Activated T-cell treated with anti-CD3 and anti-CD28 coated beads for 1 hour (primary cell): Measurements from ENCODE around the gene LHX2.

Experiments used
- DNase-seq: peaks from one replicate; pipeline ENCODE4 v3.0.0-alpha.2; 2020; ENCODE audit warnings: low read depth

Gene LHX2

DNA sequence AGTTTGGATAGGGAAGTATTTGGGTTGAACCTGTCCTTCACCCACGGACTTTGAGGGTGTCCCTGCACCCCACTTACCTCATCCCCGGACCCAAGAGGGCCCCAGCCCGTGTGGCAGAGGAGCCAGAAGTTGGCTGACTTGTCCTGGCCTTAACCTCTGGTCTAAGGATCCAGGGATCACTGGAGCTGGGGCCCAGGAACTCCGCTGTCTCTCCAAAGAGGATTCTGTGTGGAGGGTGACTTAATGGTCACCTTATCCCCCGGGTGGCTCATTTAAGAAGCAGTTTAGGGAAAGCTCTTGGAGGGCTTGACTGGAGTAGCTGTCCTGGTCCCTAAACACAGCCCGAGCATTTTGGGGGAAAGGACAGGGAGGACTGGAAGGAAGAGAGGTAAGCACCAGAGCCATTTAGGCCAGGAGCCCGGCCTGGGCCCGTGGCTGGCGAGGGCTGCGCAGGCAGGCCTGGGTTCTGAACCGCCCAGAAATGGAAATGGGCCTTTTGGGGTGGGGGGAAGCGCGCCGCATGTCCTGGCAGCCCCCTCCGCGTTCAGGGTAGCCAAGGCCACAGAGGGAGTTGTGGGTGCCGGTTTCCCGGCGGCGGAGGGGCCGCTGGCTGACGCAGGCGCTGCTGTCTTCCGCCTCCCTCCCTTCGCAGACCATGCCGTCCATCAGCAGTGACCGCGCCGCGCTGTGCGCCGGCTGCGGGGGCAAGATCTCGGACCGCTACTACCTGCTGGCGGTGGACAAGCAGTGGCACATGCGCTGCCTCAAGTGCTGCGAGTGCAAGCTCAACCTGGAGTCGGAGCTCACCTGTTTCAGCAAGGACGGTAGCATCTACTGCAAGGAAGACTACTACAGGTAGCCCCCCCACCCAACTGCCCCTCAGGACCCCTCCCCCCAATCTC is 2.0 kb downstream of the LHX2 start:
- DNase-seq, result no peak

DNA sequence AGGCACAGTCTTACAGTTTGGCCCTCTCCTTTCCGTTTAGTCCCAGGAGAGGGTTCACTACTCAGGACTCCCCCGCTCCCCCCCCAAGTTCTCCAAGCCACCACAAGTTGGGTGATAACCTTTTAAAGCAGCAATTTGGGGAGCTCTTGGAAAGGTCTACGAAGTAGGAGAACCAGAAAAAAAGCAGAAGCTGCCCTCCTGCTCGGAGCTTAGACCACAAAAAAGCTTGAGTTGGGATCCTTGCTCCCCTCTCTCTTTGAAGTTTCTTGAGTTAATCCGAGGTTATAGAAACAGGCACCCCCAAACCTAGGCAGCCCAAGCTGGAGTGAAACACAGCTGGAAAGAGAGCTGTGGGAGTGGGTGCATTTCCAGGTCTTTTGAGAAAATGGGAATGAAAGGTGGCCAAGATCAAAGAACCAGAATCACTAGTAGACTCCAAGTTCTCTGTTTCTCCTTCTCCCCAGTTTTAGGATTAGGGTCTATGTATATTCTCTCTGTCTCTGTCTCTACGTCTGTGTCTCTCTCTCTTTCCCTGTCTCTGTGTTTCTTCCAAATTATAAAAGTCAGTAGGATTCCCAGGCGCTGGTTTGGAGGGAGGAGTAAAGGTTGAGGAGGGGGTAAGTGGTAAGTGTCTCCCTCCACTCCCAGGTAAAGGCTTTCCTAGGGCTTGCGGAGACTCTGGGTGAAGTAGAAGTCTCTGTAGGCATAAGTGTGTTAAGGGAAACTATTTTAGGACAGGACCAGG is 2.8 kb downstream of the LHX2 start:
- no peak for DNase-seq

DNA sequence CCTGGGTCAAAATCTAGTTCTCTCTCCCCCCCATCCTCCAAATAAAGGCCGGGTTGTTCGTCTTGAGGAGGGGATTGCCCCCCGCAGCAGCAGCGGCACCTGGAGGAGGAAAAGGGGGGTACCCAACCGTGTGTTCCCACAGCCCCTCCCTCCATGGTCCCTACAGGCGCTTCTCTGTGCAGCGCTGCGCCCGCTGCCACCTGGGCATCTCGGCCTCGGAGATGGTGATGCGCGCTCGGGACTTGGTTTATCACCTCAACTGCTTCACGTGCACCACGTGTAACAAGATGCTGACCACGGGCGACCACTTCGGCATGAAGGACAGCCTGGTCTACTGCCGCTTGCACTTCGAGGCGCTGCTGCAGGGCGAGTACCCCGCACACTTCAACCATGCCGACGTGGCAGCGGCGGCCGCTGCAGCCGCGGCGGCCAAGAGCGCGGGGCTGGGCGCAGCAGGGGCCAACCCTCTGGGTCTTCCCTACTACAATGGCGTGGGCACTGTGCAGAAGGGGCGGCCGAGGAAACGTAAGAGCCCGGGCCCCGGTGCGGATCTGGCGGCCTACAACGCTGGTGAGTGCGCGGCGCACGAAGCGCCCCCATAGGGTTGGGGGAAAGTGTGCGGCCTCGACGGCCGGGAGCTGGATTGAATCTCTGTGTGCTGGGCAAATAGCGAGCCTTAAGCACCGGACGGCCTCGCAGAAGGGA is 3.5 kb downstream of the LHX2 start:
- DNase-seq, result no peak

DNA sequence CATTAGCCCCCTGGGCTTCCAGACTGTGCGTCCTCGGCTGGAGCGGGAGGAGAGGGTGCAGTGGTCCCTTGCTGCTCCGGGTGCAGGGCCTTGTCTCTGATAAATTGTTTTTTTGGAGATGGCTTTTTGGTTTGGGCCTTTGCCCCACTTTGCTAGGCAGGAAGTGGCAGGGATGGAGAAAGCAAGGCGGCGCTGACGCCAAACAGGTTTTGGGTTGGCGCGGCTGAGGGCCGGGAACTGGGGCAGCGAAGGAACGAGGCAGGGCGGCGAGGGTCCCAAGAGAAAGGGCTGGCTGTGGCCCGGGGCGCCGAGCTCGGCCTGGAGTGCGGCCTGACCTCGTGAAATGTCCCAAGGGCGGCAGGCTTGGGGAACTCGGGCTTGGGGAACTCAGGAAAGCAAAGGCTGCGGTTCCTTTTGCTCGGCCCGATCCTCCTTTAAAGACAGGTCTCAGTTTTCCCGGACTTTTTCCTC is 4.1 kb downstream of the LHX2 start:
- no peak for DNase-seq

DNA sequence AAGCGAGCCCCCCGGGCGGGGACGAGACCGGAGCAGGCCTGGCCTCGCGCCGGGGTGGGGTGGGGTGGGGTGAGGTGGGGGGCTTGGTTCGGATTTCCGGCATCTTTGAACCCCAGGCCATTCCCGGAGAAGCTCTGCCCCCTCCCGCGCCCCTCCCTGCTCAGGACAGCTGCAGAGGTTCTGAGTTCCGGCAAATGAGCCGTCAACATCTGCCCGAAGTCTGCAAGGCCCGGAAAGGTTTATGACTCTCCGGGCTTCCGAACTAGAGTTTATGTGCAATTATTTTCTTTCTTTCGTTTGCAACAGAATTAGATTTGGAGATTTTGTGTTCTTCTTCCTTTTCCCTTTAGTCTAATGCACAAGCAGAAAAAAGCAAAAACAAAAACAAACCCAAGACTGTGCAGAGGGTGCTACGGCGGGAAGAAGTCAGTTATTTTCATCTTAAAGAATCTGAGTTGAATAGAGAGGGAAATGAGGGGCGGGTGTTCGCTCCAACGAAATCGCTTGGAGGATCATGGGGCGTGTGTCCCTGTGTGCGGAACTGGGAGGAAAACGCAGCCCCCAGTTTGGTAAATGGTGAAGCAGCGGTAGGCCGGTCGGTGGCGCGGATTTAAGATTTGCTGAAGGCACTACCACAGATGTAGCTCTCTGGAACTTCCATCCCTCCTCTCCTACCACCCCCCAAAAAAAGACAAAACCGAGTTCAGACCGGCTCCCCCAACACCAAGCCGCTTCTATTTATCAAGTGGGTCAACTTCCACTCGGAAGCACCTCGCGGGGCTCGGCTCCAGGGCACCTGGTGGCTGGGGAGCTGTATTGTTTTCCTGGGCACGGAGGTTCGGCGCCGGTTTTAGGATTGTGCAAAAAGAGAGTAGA is 4.8 kb downstream of the LHX2 start:
- no peak for DNase-seq

DNA sequence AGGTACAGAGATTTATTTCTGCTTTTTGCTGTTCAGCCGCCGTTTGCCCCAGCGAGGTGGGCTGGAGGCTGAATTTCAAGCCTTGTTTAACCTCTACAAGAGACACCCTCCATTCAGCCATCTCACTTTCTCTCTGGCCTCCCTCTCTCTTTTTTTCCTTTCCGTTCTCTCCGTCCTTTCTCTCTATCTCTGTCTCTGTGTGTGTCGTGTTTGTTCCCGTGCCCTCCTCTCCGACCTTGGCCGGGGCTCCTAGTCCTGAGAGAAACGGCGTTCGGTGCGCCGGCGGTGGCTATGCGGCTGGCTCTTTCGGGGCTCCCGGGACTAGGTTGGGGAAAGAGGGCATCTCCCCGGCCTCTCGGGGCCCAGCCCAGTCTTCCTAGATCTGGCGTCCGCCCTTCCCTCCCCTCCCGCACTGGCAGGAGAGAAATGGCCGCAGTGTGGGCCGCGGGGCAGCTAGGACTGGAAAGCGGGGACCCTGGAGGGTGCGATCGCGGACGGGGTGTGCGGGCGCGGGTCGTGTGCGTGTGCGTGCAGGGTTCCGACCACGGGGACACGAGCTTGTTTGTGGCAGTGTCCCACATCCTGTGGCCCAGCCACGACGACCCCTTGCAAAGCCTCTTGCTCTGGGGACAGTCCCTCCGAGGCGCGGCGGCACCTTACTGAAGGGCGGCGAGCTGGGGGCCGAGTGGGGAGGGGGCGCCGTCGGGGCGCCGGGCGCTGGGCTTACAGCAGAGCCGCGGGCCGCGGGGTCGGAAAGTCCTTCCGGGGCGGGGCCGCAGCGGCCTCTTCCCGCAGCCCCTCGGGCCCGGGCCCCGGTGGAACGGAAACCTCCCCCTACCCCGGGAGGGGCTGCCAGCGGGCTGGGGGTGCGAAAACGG is 5.7 kb downstream of the LHX2 start:
- no peak for DNase-seq

DNA sequence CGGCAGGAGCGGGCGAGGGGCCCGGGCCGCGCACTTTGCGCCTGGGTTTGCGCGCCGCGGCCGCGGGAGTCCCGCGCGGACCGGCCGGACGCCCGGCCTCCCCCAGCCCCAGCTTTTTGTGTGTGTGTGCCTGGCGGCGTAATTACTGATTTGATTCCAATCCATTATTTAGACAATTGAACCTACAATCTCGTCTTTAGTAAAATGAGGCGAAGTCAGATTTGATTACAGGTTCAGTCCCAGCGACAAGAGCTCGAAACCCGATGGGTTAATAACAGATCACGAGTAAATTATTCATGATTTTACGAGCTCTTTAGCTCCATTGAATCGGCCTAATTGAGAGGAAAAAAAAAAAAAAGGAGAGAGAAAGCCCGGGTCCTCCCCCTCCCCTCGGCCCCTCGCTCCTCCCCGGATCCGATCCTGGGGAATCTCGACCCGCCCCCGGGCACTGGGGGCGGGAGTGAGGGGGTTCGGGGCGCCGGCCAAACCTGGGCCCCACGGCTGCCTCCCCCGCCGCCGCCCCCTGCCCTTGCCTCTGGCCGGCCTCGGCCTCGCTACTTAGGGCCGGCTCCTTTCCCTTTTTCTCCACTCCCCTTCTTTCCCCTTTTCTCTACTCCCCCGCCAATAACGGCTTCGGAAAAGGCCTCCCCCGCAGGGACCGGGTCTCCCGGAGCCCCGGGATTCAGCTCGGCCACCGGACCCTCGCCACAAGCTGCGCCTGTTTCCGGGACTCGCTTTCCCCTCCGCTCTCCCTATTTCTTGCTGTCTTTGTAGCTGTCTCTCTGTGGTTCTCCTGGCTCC is 6.6 kb downstream of the LHX2 start:
- no peak for DNase-seq

DNA sequence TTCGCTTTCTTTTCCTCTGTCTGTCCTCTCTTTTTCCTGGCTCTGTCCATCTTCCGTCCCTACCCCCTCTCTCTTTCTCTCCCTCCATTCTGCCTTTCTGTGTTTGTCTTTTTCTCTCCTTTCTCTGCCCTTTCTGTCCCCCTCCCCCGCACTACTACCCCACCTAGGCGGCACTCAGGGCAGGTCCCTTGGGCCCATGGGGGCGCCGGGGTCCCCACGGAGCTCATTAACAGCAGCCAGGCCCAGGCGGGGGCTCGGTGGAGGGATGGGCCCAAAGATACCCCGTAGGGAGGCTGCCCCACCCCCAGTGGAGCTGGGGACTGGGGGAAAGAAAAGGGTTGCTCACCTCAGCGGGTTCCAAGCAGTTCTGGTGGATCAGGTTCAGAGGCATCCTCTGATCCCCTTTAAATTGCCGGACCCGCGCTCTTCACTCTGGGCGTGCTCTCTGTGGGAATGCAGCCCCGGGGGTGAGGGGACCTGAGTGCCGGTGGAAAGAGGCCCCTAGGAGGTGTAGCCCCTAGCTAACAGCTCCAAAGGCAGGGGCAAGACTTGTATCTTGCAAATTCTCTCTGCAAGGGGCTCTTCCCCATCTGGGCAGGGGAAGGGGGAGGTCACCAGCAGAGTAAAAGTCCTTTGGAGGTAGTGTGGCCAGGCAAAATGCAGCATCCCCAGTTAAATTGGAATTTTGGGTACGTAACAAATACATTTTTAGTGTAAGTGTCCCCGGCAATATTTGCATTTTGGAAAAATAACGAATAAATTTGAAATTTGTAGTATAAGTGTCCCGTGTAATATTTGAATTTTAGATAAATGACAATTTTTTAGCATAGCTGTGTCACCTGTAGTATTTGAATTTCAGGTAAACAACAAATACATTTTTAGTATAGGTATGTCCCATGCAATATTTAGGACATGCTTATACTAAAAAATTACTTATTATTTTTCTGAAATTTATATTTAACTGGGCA is 7.4 kb downstream of the LHX2 start:
- no peak for DNase-seq

DNA sequence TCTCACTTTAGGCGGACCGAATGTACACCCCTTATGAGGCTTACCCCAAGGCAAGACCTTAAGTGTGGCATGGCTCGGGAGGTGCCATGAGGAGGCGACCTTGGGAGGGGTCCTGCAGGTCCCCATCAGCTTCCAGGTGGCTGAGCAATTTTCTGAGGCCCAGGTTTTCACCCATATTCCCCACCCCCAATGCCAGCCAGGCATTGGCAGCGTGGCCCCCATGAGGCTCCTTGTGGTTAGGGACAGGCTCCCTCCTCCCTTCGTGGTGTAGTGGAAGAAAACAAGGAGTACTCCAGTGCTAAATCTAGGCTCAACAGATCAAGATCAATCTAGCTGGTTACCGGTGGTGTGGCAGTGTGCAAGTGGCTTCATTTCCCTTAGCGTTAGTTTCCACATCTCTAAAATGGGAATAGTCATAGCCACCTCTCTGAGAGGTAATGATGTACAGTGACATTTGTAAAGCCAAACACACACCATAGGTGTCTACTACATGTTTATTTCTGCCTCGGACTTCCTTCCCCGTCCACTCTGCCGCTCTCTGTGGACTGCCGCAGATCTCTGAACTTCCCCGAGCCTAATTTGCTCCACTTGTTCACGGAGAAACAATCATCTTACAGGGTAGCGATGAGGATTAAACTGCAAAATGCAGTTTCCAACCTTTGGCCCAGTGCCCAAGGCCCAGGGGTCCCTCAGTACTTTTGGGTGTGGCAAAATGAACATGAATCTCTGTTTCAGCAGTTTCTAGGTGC is 8.4 kb downstream of the LHX2 start:
- DNase-seq, result no peak

DNA sequence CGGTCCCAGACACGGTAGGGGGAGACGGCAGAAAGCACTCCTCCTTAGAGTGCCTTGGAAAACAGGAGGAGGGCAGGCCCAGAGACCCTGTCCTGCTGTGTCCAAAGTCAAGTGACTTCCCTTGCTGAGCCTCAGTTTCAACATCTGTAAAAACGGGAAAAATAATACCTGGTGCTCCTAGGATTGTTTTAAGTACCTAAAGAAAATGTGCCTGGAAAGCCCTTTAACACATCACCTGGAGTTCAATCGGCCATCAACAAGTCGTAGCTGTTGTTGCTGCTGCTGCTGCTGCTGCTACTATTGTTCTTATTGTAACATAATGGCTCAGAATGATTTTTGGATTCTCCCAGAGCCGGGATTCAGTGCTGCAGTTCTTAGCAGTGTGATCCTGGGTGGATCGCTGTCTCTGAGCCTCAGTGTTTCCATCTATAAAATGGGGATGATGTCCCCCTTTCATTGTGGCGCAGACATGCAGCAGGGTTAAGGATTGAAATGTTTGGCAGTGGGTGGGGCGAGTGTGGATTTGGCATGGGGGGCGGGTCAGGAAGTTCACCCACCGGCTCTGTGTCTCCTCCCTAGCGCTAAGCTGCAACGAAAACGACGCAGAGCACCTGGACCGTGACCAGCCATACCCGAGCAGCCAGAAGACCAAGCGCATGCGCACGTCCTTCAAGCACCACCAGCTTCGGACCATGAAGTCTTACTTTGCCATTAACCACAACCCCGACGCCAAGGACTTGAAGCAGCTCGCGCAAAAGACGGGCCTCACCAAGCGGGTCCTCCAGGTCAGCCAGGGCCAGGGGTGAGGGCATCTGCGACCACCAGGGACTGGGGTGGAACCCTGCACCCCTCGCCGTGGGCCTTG is 9.2 kb downstream of the LHX2 start:
- no peak for DNase-seq

DNA sequence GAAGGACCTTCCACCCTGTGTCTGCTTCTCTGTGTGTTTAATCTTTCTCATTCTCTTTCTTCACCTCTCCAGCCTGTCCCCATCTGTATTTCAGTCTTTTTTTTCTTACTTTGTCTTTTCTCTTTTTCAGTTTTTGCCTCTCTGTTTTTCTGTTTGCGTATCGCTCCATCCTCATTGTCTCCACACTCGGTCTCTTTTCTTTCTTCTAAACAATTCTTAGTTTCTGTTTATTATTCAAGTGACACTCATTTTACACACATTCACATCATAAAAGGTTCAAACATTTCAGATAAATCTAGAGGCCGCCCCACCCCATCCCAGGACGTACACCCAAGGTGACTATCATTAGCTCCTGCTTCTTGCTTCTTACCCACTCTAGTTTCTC is 9.8 kb downstream of the LHX2 start:
- no peak for DNase-seq

DNA sequence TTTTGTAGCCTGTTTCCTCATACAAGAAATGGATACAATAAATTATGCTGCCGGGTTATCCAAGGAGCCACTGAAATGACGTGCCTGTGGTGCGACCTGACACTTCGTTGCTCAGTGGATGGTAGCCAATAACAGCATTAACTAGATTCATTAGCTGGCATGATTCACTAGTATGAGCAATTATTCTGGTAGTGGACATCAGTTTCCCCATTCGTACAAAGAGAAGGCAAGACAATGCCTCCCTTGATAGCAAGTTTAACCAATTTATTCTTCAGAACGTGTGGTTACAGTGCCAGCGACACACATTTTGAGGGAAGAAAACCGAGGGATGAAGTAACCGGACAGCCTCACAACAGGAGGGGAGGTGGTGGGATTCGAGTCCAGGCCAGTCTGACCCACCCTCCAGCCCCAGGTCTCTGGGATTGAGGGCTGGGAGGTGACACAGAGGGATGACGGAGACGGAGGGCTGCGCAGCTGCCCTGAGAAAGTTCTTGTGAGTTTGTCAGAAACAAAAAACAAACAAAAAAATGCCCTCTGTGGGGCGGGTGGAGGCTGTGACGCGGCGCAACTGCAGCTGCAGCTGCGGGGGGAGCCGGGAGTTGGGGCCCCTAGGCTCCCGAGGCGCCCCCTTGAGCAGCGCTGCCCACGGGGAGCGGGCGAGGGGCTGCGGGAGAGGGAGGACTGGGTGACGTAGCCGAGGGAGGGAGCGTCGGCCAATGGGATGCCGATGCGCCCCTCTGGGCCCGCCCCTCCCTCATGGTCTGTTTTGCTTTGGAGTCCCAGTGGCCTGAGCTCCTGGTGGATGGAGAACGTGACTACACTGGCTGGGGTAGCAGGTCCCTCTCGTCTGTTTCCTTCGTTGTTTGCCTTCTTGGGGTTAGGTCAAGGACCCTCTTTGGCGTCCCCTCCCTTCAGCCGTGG is 10.9 kb downstream of the LHX2 start:
- no peak for DNase-seq

DNA sequence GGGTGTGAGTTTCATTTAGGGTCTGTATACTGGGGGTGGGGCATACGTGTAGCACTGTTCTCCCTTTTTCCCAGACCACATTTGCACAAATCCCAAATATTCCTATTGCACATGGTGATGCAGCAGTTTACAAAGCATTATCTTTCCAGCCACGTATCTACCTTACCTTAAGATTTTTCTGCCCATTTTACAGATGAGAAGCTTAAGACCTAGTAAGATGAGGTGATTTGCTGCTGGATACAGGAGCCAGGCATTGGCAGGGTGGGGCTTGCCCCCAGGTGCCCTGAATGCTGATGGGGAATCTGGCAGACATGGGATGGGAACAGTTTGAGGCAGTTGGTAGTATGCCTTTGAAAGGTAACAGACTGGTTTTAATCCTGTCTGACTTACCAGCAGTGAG is 12.5 kb downstream of the LHX2 start:
- no peak for DNase-seq

DNA sequence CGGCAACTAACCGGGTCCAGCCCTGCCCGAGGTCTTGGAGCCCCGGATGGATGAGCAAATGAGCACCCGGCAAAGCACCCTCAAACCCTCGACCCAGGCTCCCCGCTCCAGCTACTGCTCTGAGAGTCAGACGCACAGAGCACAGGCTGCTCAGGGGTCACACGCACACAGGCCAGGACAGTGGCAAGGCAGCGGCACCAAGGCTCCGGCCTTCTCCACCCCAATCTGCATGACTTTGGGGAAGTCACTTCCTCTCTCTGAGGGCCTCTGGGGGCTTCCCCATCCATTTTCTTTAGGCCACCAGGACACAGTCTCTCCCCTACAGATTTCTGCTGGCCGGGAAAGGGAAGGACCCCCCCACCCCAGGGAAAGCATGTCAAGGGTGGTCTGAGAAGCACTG is 18.0 kb downstream of the LHX2 start:
- no peak for DNase-seq

DNA sequence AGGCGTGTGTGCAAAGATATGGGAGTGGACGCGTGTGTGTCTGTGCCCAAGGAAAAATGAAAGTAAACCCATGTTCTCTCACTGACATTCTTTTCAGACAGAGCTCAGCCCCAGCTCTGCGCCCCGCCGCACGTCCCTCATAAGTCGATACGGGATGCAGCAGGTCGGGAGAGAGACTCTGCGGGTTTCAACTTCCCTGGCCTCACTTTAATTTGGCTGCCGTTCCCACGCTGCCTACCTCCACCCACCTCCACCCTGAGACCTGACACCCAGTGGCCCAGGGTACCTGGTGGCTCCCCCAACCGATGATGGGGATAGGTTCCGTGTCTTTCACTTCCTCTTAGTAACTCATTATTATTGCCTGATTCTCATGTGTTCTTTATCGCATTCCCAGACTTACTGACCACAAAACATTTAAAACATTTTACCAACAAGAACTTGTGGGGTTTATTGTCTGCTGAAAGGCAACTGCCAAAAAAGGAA is 19.4 kb downstream of the LHX2 start:
- no peak for DNase-seq

DNA sequence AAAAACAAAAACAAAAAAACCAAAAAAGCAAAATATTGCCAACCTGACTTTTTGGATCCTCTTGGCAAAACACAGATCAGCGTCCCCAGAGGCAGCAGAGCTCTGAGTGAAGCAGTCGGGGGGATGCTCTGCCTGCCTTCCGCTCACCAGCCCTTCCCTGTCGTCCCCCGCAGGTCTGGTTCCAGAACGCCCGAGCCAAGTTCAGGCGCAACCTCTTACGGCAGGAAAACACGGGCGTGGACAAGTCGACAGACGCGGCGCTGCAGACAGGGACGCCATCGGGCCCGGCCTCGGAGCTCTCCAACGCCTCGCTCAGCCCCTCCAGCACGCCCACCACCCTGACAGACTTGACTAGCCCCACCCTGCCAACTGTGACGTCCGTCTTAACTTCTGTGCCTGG is 20.7 kb downstream of the LHX2 start:
- no peak for DNase-seq
